ENCODE data around the gene TBC1D22A. TPM values are rescaled to one million over a fixed set of nuclear protein-coding genes. Genes with fewer than 3 reads are reported as not detected.

Gene TBC1D22A
- total and polyA plus RNA-seq, 10 of the 15 experiments (the other 5 are each of a cell fraction or from before 2014, with no cell fraction given): 0.63 to 44.7 (median 27.4) TPM

DNA sequence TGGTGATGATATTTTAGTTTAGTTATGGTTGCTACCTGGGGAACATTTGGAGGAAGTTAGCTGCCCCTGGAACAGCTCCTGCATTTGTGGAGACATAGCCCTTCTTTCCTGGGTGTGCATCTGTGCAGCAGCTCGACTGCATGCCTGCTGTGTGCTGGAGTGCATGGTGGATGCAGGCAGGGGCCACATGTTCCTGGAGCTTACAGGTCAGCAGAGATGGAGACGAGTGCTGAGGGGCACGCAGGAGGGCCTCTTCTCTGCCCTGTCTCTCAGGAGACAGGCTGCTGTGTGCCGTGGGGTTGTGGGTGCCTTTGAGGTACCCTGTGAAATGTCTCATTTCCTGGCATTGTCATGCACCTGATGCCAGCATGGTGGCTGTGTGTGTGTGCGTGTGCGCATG lies 87.5 kb downstream of the TBC1D22A start:
- no TSS peak for BruUV-seq (replicated peaks)
- Histone ChIP-seq H3K79me2 (ENCODE audit: control insufficient read depth, insufficient read depth, low read length) (no peaks in the 10 kb centered on the region; the same call in 1 of the 2 replicates), H3K36me3 (ENCODE audit: control insufficient read depth in 2 of 2, insufficient read depth in 2 of 2, low read length in 1 of 2) (peaks cover 9 to 20% of the 10 kb centered on the region in 2 experiments), H3K4me1 (ENCODE audit: control insufficient read depth, insufficient read depth, low read length) (no peaks in the 10 kb centered on the region), H3K4me3 (no peak overlapping the region), H3K27me3 (replicated peaks in 1 of 2; ENCODE audit: control insufficient read depth in 2 of 2, insufficient read depth in 2 of 2, low read length in 1 of 2) (no peaks in the 10 kb centered on the region), H4K20me1 (ENCODE audit: control insufficient read depth, insufficient read depth) (peaks cover 3% of the 10 kb centered on the region), H3K27ac (ENCODE audit: control insufficient read depth, insufficient read depth) (no peak overlapping the region), H3K9me3 (replicated peaks; ENCODE audit: control insufficient read depth, insufficient read depth, low read length) (no peaks in the 10 kb centered on the region), H3K9ac (ENCODE audit: control insufficient read depth, insufficient read depth, low read length) (no peak overlapping the region), H3K4me2 (ENCODE audit: control insufficient read depth, insufficient read depth) (no peak overlapping the region), H2AFZ (ENCODE audit: control insufficient read depth, low read depth, low read length) (no peak overlapping the region)
- 72% methylated on average over 6 of the region's 6 CpGs for WGBS (ENCODE audit: insufficient coverage, insufficient replicate concordance, low lambda C conversion rate, missing lambda C conversion rate)
- ChIA-PET POLR2A (no interaction called here), SMC1A (ENCODE audit: uncharacterized antibody, unreplicated experiment) (no interaction called here), RAD21 (ENCODE audit: unreplicated experiment) (no interaction called here), CTCF (no interaction called here)
- in situ Hi-C loops (cut with MboI) (no loop called here), intact Hi-C loops (cut with micrococcal nuclease; ENCODE audit: unreplicated experiment) (no loop called here)
- FAIRE-seq: no peak
- DNase-seq (ENCODE audit: low read depth, low spot score): no peak
- no peak for ATAC-seq
- TF ChIP-seq POLR2AphosphoS2 (IDR thresholded peaks at IDR 0.05; ENCODE audit: low read depth, low read length): no peak
- TF ChIP-seq, protein P1, sequence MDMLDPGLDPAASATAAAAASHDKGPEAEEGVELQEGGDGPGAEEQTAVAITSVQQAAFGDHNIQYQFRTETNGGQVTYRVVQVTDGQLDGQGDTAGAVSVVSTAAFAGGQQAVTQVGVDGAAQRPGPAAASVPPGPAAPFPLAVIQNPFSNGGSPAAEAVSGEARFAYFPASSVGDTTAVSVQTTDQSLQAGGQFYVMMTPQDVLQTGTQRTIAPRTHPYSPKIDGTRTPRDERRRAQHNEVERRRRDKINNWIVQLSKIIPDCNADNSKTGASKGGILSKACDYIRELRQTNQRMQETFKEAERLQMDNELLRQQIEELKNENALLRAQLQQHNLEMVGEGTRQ (IDR thresholded peaks at IDR 0.05; ENCODE audit: borderline replicate concordance, low read depth, low read length): no peak
- no peak for TF ChIP-seq NFYB (IDR thresholded peaks at IDR 0.05; ENCODE audit: insufficient read depth, low read depth, low read length)
- no peak for TF ChIP-seq HDAC2 (IDR thresholded peaks at IDR 0.05)
- TF ChIP-seq PML (IDR thresholded peaks at IDR 0.05; ENCODE audit: low read length): no peak
- no peak for TF ChIP-seq ZNF274 (IDR thresholded peaks at IDR 0.05; ENCODE audit: insufficient read depth, insufficient read length)
- TF ChIP-seq GABPA (IDR thresholded peaks at IDR 0.05; ENCODE audit: low read depth): no peak

DNA sequence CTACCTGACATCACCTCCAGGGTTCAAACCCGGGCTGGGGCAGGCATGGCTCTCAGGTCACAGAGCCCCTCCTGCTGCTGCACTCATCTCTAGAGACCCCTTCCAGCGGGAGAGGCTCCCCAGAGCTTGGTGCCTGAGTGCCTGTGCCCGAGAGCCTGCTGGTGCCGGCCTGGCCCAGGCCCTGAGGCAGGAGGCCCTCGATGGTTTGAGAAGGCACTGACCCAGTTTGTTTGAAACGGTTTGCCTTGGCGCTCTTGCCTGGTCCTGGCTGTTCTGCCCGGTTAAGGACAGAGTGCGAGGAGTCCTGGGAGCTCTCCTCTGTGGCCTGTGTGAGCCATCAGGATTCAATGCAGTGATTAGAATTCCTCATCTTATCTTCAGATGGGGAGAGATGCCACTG lies 88.9 kb downstream of the TBC1D22A start:
- ChIA-PET CTCF (no interaction called here), SMC1A (ENCODE audit: uncharacterized antibody, unreplicated experiment) (no interaction called here), RAD21 (ENCODE audit: unreplicated experiment) (no interaction called here), POLR2A (no interaction called here)
- Histone ChIP-seq H3K4me2 (ENCODE audit: control insufficient read depth, insufficient read depth) (no peak overlapping the region), H3K9me3 (replicated peaks; ENCODE audit: control insufficient read depth, insufficient read depth, low read length) (no peaks in the 10 kb centered on the region), H2AFZ (ENCODE audit: control insufficient read depth, low read depth, low read length) (no peak overlapping the region), H3K9ac (ENCODE audit: control insufficient read depth, insufficient read depth, low read length) (no peak overlapping the region), H3K4me3 (no peak overlapping the region), H3K27me3 (replicated peaks in 1 of 2; ENCODE audit: control insufficient read depth in 2 of 2, insufficient read depth in 2 of 2, low read length in 1 of 2) (no peaks in the 10 kb centered on the region), H3K36me3 (ENCODE audit: control insufficient read depth in 2 of 2, insufficient read depth in 2 of 2, low read length in 1 of 2) (peaks cover 9 to 13% of the 10 kb centered on the region in 2 experiments; a peak in 3 of 4 replicates), H3K79me2 (ENCODE audit: control insufficient read depth, insufficient read depth, low read length) (no peaks in the 10 kb centered on the region; the same call in 1 of the 2 replicates), H3K27ac (ENCODE audit: control insufficient read depth, insufficient read depth) (no peak overlapping the region), H3K4me1 (ENCODE audit: control insufficient read depth, insufficient read depth, low read length) (no peaks in the 10 kb centered on the region), H4K20me1 (ENCODE audit: control insufficient read depth, insufficient read depth) (peaks cover 3% of the 10 kb centered on the region)
- 96% methylated on average over 9 of the region's 9 CpGs for WGBS (ENCODE audit: insufficient coverage, insufficient replicate concordance, low lambda C conversion rate, missing lambda C conversion rate)
- no peak for ATAC-seq
- intact Hi-C loops (cut with micrococcal nuclease; ENCODE audit: unreplicated experiment): no loop called here
- no peak for FAIRE-seq
- BruUV-seq (replicated peaks): no TSS peak
- in situ Hi-C loops (cut with MboI): no loop called here
- DNase-seq (ENCODE audit: low read depth, low spot score): no peak
- no peak for TF ChIP-seq FOS (IDR thresholded peaks at IDR 0.05; ENCODE audit: borderline replicate concordance, extremely low read depth, insufficient read length)
- TF ChIP-seq SIX5 (IDR thresholded peaks at IDR 0.05; ENCODE audit: low read depth, low read length, severe bottlenecking): no peak
- TF ChIP-seq TAF1 (IDR thresholded peaks at IDR 0.05; ENCODE audit: borderline replicate concordance, low read depth, low read length): no peak
- TF ChIP-seq KDM1A (IDR thresholded peaks at IDR 0.05; ENCODE audit: borderline replicate concordance): no peak
- TF ChIP-seq CHD1 (IDR thresholded peaks at IDR 0.05; ENCODE audit: low read depth, low read length): no peak
- TF ChIP-seq PML (IDR thresholded peaks at IDR 0.05; ENCODE audit: low read length): no peak
- TF ChIP-seq, protein P2, sequence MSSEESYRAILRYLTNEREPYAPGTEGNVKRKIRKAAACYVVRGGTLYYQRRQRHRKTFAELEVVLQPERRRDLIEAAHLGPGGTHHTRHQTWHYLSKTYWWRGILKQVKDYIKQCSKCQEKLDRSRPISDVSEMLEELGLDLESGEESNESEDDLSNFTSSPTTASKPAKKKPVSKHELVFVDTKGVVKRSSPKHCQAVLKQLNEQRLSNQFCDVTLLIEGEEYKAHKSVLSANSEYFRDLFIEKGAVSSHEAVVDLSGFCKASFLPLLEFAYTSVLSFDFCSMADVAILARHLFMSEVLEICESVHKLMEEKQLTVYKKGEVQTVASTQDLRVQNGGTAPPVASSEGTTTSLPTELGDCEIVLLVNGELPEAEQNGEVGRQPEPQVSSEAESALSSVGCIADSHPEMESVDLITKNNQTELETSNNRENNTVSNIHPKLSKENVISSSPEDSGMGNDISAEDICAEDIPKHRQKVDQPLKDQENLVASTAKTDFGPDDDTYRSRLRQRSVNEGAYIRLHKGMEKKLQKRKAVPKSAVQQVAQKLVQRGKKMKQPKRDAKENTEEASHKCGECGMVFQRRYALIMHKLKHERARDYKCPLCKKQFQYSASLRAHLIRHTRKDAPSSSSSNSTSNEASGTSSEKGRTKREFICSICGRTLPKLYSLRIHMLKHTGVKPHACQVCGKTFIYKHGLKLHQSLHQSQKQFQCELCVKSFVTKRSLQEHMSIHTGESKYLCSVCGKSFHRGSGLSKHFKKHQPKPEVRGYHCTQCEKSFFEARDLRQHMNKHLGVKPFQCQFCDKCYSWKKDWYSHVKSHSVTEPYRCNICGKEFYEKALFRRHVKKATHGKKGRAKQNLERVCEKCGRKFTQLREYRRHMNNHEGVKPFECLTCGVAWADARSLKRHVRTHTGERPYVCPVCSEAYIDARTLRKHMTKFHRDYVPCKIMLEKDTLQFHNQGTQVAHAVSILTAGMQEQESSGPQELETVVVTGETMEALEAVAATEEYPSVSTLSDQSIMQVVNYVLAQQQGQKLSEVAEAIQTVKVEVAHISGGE (CRISPR knock-in tag; IDR thresholded peaks at IDR 0.05): no peak
- TF ChIP-seq EZH2 (IDR thresholded peaks at IDR 0.05; ENCODE audit: borderline replicate concordance, control insufficient read depth, low read depth, low read length): no peak

Measured in GM12878 (cell line).